ENCODE measurements around the gene IFIT2. TPM values are rescaled to one million over a fixed set of nuclear protein-coding genes. Genes with fewer than 3 reads are reported as not detected.

The IFIT2 gene
- total RNA-seq, 1 donor from 2014 or later: 3.6 TPM

GRCh38 chr10:89301232-89301631, 614 bp upstream of the IFIT2 start:
- Mint-ChIP-seq H3K36me3 (peaks cover 6% of the 10 kb centered on the region), H3K9me3 (peaks cover 12% of the 10 kb centered on the region), H3K27me3 (ENCODE audit: low read depth) (no peaks in the 10 kb centered on the region), H3K4me3 (peak overlapping the region; percentile 43), H3K4me1 (peaks cover 28% of the 10 kb centered on the region), H3K27ac (peak overlapping the region; percentile 96)
- TF ChIP-seq CTCF (IDR thresholded peaks at IDR 0.05; ENCODE audit: unreplicated experiment): no peak
- no peak for DNase-seq (ENCODE audit: low spot score in 2 of 2, unreplicated experiment in 2 of 2)

GRCh38 chr10:89302625-89303024, 779 bp downstream of the IFIT2 start:
- no peak for DNase-seq (ENCODE audit: low spot score in 2 of 2, unreplicated experiment in 2 of 2)
- Mint-ChIP-seq H3K36me3 (peaks cover 6% of the 10 kb centered on the region), H3K4me1 (peaks cover 28% of the 10 kb centered on the region), H3K27me3 (ENCODE audit: low read depth) (no peaks in the 10 kb centered on the region), H3K4me3 (peak overlapping the region; percentile 16), H3K9me3 (peaks cover 12% of the 10 kb centered on the region), H3K27ac (peak overlapping the region; percentile 96)
- no peak for TF ChIP-seq CTCF (IDR thresholded peaks at IDR 0.05; ENCODE audit: unreplicated experiment)

- no peak for TF ChIP-seq CTCF (IDR thresholded peaks at IDR 0.05; ENCODE audit: unreplicated experiment)
- Mint-ChIP-seq H3K36me3 (peaks cover 9% of the 10 kb centered on the region), H3K9me3 (peaks cover 12% of the 10 kb centered on the region), H3K4me1 (peaks cover 28% of the 10 kb centered on the region), H3K27me3 (ENCODE audit: low read depth) (no peaks in the 10 kb centered on the region), H3K4me3 (no peak overlapping the region), H3K27ac (peak overlapping the region; percentile 9)
- no peak for DNase-seq (ENCODE audit: low spot score in 2 of 2, unreplicated experiment in 2 of 2)
Observed at GRCh38 chr10:89303161-89303560, 1.3 kb downstream of the IFIT2 start.

- H3K4me3 Mint-ChIP-seq: no peak overlapping the region
- H3K4me1 Mint-ChIP-seq: peaks cover 28% of the 10 kb centered on the region
- no peaks in the 10 kb centered on the region for H3K27me3 Mint-ChIP-seq (ENCODE audit: low read depth)
- no peak for DNase-seq (ENCODE audit: low spot score in 2 of 2, unreplicated experiment in 2 of 2)
- H3K36me3 Mint-ChIP-seq: peaks cover 9% of the 10 kb centered on the region
- H3K27ac Mint-ChIP-seq: no peak overlapping the region
- H3K9me3 Mint-ChIP-seq: peaks cover 7% of the 10 kb centered on the region
- no peak for TF ChIP-seq CTCF (IDR thresholded peaks at IDR 0.05; ENCODE audit: unreplicated experiment)
Observed at GRCh38 chr10:89304026-89304425, 2.2 kb downstream of the IFIT2 start.

GRCh38 chr10:89304446-89304845, 2.6 kb downstream of the IFIT2 start:
- H3K36me3 Mint-ChIP-seq: peaks cover 6% of the 10 kb centered on the region
- H3K27ac Mint-ChIP-seq: no peak overlapping the region
- TF ChIP-seq CTCF (IDR thresholded peaks at IDR 0.05; ENCODE audit: unreplicated experiment): no peak
- peaks cover 3% of the 10 kb centered on the region for H3K9me3 Mint-ChIP-seq
- no peak overlapping the region for H3K4me3 Mint-ChIP-seq
- H3K4me1 Mint-ChIP-seq: peaks cover 28% of the 10 kb centered on the region
- no peaks in the 10 kb centered on the region for H3K27me3 Mint-ChIP-seq (ENCODE audit: low read depth)
- no peak for DNase-seq (ENCODE audit: low spot score in 2 of 2, unreplicated experiment in 2 of 2)

- H3K9me3 Mint-ChIP-seq: no peaks in the 10 kb centered on the region
- H3K4me1 Mint-ChIP-seq: peaks cover 28% of the 10 kb centered on the region
- no peak overlapping the region for H3K27ac Mint-ChIP-seq
- H3K4me3 Mint-ChIP-seq: no peak overlapping the region
- H3K36me3 Mint-ChIP-seq: peaks cover 5% of the 10 kb centered on the region
- TF ChIP-seq CTCF (IDR thresholded peaks at IDR 0.05; ENCODE audit: unreplicated experiment): no peak
- no peak for DNase-seq (ENCODE audit: low spot score in 2 of 2, unreplicated experiment in 2 of 2)
- no peaks in the 10 kb centered on the region for H3K27me3 Mint-ChIP-seq (ENCODE audit: low read depth)
Observed at GRCh38 chr10:89304925-89305324, 3.1 kb downstream of the IFIT2 start.

Measured in mesothelial cell of epicardium (in vitro differentiated cells).